Measurements from ENCODE around the gene SEPTIN7.

GRCh38 chr7:35819310-35819709 is 18.5 kb downstream of the SEPTIN7 start:
- no peak for TF ChIP-seq POLR2A (IDR thresholded peaks at IDR 0.05)
- TF ChIP-seq CTCF (IDR thresholded peaks at IDR 0.05), result no peak
